Measurements from ENCODE around the gene ZSCAN1.
A peak's percentile ranks its signal among the peaks of the same experiment; 100 is the strongest.

The ZSCAN1 gene

GRCh38 chr19:58084596-58085347 is 50.9 kb downstream of the ZSCAN1 start:
- DNase-seq (ENCODE audit: low spot score), result no peak

GRCh38 chr19:58085348-58085875 is 51.6 kb downstream of the ZSCAN1 start:
- no peak for DNase-seq (ENCODE audit: low spot score)

GRCh38 chr19:58086825-58087710 is 53.2 kb downstream of the ZSCAN1 start:
- DNase-seq (ENCODE audit: low spot score), result no peak

- DNase-seq (ENCODE audit: low spot score), result no peak
Measured at GRCh38 chr19:58088521-58089052, 54.8 kb downstream of the ZSCAN1 start.

- DNase-seq (ENCODE audit: low spot score), result no peak
Measured at GRCh38 chr19:58089846-58090245, 56.0 kb downstream of the ZSCAN1 start.

GRCh38 chr19:58091251-58091995 is 57.6 kb downstream of the ZSCAN1 start:
- no peak for DNase-seq (ENCODE audit: low spot score)

GRCh38 chr19:58093071-58093470 is 59.2 kb downstream of the ZSCAN1 start:
- DNase-seq (ENCODE audit: low spot score), result no peak

- DNase-seq (ENCODE audit: low spot score), result no peak
Measured at GRCh38 chr19:58095328-58095727, 61.5 kb downstream of the ZSCAN1 start.

- no peak for DNase-seq (ENCODE audit: low spot score)
Measured at GRCh38 chr19:58096884-58097283, 63.1 kb downstream of the ZSCAN1 start.

GRCh38 chr19:58097349-58097748 is 63.5 kb downstream of the ZSCAN1 start:
- no peak for DNase-seq (ENCODE audit: low spot score)

GRCh38 chr19:58097781-58098681 is 64.2 kb downstream of the ZSCAN1 start, which contains the start of gene ZSCAN18:
Gene ZSCAN18, minus strand, starts transcription at chr19:58098231. Its CDS starts 7,964 bp downstream, at chr19:58090267.
- DNase-seq (ENCODE audit: low spot score), result peak; percentile 100

GRCh38 chr19:58098682-58098998 is 64.8 kb downstream of the ZSCAN1 start:
- no peak for DNase-seq (ENCODE audit: low spot score)
